Activated naive CD4-positive, alpha-beta T cell treated with Interleukin-2 at 50 U/mL for 16 hours (primary cell): ENCODE data around the gene TLN1.

ENCODE experiments used
- DNase-seq: peaks from one replicate; pipeline ENCODE4 v3.0.0-alpha.2; 2020

The TLN1 gene

DNA sequence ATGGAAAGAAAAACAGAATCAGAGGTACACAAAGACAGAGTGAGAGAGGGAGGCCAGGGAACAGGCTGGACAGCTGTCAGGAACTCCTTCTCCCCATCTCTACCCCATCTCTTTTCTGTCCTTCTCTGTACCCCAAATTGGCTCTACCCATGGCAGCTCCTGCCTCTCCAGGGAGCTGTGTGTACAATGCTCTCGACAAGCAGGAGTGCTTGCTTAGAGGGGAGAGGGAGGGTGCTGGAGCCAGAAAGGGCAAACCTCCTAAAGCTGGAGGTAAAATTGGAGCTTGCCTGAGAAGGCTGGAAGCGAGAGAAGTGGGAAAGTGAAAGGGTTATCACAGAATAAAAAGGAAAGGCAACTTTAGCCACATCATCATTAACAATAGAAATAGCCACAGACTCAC lies 48.7 kb downstream of the TLN1 start:
- DNase-seq: no peak

DNA sequence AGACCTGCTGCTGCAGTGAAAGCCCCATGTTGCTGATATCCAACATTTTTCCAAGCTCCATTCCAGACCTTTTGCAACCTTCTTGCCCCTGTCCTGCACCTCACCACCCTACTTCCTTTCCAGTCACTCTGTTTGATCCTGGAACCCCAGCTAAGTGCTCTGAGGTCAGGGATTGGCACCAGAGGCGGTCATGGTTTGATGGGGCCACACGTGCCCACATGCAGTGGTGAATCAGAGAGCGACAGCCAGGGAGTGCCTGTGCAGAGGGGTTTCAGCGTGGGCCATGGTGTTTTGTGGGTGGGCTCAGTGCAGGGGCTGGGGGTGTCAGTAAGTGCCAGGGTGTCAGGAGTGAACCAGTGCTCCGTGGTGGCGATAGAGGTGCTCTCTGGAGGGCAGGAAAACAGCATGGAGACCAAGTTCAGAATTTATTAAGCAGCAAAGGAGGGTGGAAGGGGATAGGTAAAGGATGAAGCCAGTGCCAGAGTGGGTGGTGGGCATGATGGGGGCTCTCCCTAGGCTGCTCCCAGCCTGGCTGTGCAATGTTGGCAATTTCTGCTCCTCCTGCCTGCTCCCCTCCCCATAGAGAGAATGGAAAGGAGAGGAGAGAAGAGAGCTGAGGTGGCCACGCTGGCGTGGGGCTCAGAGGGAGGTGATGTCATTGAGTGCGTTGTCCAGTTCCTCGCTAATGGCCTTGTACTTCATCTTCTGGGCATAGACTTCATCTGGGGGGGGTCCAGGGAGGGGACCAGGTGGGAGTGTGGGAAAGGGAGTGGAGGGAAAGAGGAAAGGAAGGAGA lies 49.3 kb downstream of the TLN1 start:
- no peak for DNase-seq

DNA sequence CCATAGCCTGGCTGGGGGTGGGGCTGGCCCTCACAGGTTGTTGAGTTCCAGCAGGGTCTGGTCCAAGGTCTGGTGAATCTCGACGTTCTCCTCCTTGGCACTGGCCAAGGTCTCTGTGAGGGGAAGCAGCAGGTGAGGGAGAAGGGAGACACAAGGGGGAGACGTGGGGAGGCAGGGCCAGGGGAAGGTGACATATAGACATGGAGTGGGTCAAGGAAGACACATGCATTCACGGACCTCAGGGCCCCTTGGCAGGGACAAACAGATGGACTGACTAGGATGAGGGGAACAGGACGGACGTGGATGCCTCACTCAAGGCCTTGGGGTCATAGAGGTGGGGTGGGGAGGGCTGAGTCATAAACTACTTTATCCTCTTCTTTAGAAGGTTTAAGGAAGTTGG lies 49.9 kb downstream of the TLN1 start:
- DNase-seq: no peak

DNA sequence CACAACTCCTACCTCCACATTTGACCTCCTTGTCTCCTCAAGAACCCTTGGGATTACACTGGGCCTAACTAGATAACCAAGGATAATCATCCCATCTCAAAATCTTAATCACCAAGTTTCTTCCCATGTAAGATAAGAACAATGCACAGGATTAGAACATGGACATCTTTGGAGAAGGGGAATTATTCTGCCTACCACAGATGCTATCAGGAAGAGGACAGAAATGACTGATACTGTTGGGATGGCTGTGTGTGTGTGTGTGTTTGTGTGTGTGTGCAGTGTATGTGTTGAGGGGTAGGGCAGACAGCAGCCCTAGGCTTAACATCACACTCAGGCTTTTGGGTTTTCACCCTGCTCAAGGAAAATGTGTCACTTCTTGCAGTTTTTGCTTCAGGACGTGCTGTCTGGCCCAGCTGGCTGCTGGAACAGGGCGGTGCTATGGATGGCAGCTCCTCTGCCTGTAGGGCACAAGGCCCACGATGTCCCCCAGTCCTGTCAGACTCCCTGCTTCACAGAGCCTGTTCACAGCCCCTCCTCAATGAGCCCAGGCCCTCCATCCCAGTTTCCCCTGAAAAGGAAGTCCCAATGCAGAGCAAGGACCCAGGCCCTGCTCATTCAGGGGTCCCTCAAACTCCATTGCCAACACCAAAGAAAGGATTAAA lies 50.5 kb downstream of the TLN1 start:
- DNase-seq: no peak

DNA sequence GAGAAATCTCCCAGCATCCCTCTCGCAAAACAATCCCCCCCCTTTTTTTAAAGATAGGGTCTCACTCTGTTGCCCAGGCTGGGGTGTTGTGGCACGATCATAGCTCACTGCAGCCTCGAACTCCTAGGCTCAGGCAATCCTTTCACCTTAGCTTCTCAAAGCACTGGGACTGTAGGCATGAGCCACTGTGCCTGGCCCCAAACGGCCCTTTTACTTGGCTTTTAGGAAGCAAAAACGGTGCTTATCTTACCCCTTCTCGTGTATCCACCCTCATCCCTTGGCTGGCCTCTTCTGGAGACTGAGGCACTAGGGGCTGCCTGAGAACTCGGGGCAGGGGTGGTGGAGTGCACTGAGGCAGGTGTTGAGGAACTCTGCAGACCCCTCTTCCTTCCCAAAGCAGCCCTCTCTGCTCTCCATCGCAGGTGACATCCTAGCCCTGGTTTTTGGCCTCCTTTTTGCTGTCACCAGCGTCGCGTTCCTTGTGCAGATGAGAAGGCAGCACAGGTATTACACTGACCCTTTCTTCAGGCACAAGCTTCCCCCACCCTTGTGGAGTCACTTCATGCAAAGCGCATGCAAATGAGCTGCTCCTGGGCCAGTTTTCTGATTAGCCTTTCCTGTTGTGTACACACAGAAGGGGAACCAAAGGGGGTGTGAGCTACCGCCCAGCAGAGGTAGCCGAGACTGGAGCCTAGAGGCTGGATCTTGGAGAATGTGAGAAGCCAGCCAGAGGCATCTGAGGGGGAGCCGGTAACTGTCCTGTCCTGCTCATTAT lies 51.5 kb downstream of the TLN1 start:
- DNase-seq: no peak

DNA sequence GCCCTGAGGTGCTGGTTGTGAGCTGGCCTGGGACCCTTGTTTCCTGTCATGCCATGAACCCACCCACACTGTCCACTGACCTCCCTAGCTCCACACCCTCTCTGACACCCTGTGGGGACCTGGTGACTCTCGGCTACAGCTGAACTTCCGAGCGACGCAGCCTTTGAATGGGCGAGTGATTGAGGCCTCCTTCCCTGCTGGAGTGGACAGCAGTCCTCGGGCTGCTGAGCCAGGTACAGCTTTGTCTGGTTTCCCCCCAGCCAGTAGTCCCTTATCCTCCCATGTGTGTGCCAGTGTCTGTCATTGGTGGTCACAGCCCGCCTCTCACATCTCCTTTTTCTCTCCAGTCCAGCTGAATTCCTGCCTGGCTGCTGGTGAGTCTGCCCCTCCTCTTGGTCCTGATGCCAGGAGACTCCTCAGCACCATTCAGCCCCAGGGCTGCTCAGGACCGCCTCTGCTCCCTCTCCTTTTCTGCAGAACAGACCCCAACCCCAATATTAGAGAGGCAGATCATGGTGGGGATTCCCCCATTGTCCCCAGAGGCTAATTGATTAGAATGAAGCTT lies 52.1 kb downstream of the TLN1 start:
- no peak for DNase-seq

DNA sequence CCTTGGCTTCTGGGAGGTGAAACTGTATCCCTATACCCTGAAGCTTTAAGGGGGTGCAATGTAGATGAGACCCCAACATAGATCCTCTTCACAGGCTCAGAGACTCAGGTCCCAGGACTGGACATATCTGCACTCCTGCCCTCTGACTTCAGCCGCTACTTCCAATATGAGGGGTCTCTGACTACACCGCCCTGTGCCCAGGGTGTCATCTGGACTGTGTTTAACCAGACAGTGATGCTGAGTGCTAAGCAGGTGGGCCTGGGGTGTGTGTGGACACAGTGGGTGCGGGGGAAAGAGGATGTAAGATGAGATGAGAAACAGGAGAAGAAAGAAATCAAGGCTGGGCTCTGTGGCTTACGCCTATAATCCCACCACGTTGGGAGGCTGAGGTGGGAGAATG lies 52.9 kb downstream of the TLN1 start:
- DNase-seq: no peak

DNA sequence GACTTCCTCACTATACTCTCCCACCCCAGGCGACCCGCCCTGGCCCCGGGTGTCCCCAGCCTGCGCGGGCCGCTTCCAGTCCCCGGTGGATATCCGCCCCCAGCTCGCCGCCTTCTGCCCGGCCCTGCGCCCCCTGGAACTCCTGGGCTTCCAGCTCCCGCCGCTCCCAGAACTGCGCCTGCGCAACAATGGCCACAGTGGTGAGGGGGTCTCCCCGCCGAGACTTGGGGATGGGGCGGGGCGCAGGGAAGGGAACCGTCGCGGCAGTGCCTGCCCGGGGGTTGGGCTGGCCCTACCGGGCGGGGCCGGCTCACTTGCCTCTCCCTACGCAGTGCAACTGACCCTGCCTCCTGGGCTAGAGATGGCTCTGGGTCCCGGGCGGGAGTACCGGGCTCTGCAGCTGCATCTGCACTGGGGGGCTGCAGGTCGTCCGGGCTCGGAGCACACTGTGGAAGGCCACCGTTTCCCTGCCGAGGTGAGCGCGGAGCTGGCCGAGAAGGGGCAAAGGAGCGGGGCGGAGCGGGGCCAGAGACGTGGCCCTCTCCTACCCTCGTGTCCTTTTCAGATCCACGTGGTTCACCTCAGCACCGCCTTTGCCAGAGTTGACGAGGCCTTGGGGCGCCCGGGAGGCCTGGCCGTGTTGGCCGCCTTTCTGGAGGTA lies 56.1 kb downstream of the TLN1 start:
- peak; percentile 37 for DNase-seq

DNA sequence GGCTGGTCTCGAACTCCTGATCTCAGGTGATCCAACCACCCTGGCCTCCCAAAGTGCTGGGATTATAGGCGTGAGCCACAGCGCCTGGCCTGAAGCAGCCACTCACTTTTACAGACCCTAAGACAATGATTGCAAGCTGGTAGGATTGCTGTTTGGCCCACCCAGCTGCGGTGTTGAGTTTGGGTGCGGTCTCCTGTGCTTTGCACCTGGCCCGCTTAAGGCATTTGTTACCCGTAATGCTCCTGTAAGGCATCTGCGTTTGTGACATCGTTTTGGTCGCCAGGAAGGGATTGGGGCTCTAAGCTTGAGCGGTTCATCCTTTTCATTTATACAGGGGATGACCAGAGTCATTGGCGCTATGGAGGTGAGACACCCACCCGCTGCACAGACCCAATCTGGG lies 56.8 kb downstream of the TLN1 start:
- no peak for DNase-seq

DNA sequence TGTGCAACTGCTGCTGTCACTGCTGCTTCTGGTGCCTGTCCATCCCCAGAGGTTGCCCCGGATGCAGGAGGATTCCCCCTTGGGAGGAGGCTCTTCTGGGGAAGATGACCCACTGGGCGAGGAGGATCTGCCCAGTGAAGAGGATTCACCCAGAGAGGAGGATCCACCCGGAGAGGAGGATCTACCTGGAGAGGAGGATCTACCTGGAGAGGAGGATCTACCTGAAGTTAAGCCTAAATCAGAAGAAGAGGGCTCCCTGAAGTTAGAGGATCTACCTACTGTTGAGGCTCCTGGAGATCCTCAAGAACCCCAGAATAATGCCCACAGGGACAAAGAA lies 58.0 kb downstream of the TLN1 start:
- no peak for DNase-seq

DNA sequence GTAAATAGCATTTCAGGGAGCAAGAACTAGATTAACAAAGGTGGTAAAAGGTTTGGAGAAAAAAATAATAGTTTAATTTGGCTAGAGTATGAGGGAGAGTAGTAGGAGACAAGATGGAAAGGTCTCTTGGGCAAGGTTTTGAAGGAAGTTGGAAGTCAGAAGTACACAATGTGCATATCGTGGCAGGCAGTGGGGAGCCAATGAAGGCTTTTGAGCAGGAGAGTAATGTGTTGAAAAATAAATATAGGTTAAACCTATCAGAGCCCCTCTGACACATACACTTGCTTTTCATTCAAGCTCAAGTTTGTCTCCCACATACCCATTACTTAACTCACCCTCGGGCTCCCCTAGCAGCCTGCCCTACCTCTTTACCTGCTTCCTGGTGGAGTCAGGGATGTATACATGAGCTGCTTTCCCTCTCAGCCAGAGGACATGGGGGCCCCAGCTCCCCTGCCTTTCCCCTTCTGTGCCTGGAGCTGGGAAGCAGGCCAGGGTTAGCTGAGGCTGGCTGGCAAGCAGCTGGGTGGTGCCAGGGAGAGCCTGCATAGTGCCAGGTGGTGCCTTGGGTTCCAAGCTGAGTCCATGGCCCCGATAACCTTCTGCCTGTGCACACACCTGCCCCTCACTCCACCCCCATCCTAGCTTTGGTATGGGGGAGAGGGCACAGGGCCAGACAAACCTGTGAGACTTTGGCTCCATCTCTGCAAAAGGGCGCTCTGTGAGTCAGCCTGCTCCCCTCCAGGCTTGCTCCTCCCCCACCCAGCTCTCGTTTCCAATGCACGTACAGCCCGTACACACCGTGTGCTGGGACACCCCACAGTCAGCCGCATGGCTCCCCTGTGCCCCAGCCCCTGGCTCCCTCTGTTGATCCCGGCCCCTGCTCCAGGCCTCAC lies 58.6 kb downstream of the TLN1 start, which contains the start of gene CA9:
Gene CA9, plus strand, starts transcription at position 797 of the 893 bp plus-strand sequence. Its CDS starts 32 bp downstream, at position 829.
- no peak for DNase-seq

DNA sequence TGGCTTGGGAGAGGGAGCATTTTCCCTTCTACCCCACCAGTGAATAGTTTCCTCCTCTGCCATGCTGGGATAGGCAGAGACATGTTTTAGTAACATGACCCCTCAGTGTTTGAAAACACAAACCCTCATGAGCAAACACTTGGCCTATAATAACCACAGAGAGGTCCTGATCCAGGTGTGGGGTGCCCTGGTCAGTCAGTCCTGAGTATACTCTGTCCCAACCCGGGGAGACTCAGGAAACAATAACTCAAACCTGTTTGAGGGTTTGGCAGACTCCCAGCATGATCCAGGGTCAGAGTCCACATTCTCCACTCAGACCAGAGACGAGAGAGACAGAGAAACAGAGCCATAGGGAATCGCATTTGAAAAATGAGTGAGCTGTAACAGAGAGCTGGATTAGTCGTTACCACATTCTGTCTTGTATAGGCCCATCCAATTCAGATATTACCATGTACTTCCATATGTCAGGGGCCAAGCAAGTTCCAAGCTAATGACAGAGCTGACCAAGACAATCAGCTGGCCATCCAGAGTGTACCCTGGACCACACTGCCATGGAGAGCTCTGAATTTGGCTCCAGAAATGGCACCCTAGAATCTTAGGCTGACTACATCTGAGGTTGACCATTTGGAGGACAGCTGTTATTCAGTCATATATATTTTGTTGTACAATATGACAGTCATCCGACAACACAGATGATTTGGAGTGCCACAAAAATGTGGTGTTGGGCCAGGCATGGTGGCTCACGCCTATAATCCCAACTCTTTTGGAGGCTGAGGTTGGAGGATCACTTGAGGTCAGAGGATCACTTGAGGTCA lies 62.5 kb downstream of the TLN1 start:
- DNase-seq: no peak

DNA sequence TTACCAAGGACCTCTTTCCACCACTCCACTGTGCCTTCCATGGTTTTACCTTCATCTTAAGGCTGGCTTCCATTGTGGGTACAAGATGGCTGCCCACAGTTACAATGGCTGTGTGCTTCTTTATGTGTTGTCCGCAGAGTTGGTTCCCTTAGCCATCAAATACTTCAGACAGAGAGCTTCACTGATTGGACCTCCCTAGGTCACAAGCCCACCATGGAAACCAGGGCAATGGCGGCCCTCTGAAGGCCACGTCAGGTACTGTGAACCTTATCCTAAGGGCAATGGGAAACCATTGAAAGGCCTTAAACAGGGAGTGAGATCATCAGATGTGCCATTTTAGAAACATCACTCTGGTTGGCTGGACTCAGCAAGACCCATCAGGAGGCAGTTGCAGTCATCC lies 64.1 kb downstream of the TLN1 start:
- DNase-seq: no peak

DNA sequence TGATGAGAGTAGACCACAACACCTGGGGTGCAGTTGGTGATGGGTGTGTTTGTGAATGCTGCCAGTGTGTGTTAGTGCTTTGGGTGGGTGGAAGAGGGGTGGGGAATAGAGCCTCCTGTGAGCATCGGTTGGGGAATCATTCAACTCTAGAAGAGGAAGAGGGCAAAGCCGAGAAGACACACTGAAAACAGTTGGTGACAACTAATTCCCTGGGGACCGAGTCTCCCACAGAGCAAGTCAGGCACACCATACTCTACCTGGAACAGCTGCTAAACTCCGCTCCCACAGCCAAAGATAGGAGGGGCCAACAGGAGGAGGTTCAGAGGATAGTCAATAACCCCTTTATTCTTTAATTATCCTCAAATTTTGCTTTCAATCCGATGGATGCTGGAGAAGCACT lies 65.4 kb downstream of the TLN1 start:
- no peak for DNase-seq

DNA sequence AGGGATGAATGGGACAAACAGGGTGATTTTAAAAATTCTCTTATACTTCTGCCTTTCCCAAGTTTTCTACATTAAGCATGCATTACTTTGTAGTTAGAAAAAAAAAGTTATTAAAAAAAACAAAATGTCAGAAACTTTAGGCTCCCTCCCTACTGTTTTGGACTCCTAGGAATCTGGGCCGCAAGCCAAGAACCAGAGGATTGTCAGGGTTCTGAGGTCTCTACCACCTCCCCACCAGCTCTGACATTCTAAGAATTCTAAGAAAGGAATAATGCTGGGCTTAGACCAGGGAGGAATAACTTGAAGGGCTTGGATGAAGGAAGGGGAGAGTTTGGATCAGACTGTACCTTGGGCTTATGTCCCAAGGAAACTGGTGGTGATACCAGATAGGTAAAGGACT lies 66.0 kb downstream of the TLN1 start:
- DNase-seq: no peak

DNA sequence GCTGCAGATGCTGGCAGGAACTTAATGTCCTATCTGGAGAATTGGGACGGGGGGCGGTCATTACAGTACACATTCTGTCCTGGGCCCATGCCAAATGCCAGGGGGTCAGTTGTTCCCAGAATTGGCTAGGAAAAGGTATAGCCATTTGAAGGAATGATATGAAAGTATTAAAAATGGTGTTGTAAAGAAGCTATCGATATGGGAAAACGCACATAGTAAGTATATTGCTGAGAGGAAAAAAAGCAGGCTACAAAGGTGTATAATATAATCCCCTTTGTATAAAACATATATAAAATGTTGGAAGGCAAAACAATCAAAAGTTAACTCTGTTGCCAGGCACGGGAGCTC lies 66.5 kb downstream of the TLN1 start:
- no peak for DNase-seq

DNA sequence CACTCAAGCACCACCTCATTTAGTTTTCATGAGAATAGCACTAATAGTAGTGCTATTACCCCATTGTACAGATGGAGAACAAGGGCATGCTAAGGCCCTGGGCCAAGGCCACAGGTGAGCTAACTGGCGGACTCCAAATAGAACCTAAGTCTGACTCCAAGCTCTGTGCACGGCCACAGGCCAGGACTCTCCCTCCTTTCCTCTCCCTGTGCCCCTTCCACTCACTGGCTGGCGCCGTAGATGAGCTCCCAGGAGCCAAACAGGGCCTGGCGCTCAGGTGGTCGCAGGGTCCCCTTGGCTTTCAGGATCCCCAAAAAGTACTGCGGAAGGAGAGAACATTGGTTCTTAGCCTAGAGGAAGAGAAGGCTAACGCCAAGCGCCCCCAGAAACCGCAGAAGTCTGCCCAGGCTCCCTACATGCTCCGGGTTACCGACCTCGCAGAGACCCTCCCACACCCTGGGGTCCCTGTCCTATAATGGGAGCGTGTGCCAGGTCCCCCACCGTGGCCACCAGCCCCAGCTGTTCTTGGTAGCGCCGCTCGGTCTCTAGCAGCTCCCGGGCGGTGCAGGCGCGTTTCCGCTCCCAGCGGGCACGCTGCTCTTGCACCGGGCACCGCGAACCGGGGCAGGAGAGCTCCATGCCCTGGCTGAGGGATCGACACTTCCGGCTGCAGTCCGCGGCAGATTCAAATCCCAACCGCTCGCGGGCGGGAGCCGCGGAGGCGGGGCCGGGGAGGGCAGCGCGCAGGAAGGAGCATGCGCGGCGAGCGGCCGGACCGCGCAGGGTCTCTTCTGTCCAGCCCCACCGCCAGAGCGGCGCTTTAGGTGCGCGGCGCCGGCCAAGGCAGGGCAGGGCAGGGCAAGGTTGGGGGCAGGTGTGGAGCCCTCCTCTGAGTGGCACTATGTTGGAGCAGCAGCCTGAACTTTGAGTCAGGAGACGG lies 67.2 kb downstream of the TLN1 start, which contains the start of gene ARHGEF39:
Gene ARHGEF39, minus strand, starts transcription at position 665 of the 940 bp plus-strand sequence. Its CDS starts 26 bp downstream, at position 639.
- DNase-seq: peak; percentile 77

DNA sequence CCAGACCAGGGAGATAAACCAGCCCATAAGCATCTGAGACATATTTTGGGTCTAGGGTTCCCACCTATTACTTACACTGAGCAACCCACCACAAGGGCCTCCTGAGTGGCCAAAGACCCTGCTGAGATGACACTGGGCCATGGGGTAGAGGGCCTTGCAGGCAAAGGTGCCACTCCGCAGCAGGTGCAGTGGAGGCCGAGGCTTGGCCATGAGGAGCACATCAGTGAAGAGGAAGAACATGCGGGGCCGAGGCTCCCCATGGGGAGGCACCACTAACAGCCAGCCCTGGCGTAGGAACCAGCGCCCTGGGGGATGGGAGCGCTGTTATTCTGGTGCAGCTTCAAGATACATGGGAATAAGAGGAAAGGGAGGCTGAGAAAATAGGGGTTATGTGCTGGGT lies 69.6 kb downstream of the TLN1 start:
- DNase-seq: no peak

DNA sequence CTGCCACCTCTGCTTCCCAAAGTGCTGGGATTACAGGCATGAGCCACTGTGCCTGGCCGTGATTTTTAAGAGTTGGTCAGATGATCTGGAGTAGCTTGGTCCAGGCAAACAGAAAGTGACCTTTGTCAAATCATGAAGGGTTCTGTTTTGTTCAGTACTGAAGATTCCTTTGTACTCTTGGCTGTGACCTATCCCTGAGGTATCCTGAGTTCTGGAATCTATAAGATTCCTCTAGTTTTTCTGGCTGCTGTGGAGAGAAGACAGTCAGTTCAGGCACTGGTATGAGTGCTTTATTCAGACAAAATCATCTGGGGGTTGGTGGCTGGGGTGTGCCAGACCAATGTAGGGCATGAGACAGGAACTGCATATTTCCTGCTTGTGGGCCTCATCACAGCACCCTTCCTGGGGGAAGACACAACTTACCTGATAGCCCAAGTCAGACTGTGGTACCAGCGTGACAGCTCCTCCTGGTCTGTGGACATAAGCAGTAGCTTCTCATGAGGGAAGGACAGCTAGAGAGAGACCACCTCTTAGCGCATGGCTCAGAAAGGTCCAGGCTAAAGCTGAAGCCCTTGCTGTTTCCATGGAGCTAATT lies 70.1 kb downstream of the TLN1 start:
- DNase-seq: peak; percentile 34
